Activated naive CD4-positive, alpha-beta T cell treated with anti-CD3 and anti-CD28 coated beads, Interleukin-2, amount 50 U/mL, for 16 hours (primary cell): ENCODE data around the gene HDAC4.

Source experiments
- DNase-seq: peaks from one replicate; pipeline ENCODE4 v3.0.0-alpha.2; 2020

The HDAC4 gene

DNA sequence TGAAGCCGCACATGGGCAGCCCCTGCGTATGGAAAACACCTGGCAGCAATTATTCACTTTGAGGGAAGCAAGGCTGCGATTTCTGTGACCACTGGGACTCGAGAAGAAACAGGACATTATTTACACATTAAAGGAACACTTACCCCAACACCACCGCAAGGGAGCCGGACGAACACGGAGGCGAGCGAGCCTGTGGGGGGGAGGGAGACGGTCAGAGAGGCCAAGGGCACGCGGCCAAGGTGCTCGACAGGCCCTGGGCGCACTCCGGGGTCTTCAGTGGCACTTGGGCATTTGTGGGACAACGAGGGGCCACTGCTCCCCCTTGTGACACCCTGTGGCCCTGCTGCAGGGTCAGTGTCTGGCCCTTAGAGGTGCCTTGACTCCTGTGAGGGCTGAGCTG lies 306.0 kb downstream of the HDAC4 start:
- no peak for DNase-seq

DNA sequence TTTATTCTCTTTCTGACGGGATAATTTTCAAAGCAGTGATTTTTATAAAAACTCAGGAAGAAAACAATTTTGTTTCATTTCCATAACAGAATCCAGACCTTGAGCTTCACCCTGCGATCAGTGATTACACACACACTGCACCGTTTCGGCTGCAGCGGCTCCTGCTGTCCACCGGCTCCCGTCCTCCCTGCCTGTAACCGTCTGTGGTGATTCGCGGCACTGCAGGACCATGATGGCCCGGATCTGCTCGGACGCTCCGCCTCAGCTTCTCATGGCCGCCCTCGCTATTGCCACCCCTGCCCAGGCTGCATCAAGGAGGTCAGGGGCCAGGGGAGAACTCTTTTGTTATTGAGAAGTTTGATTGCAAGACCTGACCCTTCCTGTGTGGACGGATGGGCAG lies 306.9 kb downstream of the HDAC4 start:
- DNase-seq: no peak

DNA sequence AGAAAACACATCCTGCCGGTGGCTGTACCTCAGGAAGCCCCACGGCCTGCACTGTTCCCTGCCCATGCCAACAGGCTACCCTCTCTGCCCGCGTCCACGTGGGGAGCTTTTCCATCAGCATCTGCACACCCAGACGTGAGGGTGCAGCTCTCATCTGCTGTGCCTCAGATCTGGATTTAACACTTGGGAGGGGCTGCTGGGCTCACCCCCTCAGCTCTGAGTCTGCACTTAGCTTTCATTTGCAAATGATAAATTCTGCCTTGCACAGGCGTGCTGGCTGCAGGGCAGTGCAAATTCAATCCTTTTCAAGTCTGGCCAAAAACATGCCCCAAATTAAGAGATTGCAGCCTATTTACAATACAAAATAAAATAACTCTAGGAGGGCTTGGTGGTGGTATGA lies 307.3 kb downstream of the HDAC4 start:
- DNase-seq: no peak

DNA sequence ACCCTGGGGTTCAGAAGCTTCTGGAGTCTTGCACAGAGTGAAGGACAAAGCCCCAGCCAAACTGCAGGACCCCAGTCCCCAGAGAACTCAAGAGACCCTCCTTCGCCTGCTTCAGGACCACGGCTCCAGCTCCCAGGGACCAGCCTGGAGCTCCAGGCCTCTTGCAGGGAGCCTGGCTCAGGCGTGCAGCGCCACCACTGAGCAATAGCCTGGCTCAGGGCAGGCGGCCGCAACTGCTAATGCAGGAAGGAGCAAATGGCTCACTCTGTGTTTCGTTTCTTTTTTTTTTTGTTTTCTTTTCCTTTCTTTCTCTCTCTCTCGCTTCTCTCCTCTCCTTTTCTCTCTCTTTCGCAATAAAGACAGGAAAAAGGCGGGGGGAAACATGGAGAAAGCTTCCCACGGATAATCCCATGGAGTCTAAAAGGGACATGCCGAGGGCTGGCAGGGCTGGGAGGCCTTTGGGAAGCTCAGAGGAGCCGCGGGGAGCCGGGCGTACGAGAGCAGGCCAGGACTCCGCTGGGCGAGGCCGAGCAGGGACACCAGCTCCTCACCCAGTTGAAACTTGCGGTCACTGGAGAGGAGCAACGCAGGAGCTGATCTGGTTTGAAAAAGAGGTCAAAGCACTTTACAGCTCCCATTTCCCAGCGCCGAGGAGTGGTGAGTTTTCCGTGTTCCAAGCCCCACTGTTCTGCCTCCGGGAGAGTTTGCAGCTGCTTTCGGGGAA lies 308.1 kb downstream of the HDAC4 start:
- DNase-seq: no peak

DNA sequence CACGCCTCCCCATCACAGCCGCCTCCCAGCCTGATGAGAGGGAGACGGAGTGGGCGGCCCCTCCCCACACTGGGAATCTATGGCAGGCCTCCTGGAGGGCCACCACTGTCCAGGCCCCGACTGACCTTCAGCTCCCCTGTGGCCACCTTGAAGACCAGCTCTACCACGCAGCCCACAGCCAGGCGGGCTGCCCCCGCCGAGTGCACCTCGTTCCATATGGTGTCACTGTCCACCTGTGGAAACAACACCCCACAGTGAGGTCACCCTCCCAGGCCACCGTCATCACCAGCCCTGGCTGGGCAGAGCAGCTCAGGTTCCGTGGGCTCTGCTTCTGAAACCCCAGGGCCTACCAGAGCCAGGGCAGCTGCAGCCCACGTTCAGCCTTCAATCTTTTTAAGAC lies 310.9 kb downstream of the HDAC4 start:
- DNase-seq: no peak

DNA sequence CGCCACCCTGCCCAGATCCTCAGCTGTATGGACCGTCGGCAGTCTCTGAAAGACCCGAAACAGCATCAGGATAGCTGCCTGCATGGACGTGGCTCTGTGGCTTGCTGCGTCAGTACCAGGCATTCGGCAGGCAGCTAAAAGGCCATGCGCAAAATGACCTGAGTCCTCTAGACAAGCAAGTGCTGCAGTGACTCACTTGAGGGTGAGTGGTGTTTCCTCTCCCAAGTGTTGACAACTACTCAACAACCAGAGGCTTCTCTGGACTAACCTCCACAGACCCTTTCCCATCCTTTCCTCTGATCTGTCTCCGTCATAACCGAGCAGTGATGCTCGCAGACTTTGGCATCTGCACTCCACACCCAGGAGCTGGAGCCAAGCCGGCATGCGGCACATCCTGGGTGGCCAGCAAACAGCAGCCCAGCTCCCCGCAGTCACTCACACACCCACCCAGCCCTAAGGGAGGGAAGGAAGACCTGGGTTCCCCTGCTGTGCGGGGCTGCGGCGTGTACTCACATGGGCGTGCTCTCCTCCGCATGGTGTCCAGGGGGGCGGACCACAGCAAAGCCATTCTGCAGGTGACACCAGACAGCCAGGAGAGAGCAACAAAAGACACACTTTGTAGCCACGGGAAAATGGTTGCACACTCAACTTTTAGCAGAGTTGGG lies 313.6 kb downstream of the HDAC4 start:
- no peak for DNase-seq

DNA sequence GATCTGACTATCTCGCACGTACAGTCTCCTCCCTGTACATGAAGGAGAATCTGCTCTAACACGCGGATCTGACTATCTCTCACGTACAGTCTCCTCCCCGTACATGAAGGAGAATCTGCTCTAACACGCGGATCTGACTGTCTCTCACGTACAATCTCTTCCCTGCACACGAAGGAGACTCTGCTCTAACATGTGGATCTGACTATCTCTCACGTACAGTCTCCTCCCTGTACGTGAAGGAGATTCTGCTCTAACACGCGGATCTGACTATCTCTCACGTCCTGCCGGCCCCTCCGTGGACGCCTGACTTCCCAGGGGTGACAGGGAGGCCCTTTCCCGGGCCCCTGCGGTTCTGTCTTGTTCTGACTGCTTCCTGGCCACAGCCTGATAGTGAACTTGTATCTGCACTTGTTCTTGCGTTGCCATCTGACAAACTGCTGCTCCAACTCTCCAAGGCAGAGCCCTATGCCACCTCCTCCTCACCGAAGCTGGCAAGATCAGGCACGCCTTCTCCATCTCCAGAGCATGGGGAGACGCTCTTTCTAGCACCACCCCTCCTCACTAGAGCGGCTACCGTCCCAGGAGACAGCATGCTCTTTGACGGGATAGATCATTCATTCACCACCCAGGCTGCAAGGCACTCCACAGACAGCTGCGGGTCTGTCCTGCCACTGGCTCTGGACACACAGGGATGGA lies 314.3 kb downstream of the HDAC4 start:
- DNase-seq: no peak

DNA sequence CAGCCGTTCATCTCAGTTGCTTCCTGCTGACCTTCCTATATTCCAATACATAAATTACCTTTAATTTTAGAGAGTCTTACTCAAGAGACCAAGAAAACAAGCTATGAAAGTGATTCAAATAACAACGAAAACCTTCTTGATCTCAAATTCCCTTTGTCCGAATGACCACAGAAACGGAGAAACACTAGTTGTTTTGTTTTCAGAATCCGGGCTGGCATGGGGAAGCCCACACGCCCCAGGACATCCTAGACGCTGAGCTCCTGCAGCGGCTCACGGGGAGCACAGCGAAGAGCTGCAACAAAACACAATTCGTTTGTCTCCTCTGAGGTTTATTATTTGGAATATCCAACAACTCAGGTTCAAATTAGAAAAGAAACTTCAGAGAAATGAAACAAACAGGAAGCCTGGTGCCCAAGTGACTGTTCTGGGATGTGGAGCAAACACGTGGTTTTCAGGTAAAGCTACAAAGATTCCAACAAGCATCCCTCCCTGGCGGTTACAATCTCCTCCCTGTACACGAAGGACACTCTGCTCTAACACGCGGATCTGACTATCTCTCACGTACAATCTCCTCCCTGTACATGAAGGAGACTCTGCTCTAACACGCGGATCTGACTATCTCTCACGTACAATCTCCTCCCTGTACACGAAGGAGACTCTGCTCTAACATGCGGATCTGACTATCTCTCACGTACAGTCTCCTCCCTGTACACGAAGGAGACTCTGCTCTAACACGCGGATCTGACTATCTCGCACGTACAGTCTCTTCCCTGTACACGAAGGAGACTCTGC lies 315.4 kb downstream of the HDAC4 start:
- no peak for DNase-seq

DNA sequence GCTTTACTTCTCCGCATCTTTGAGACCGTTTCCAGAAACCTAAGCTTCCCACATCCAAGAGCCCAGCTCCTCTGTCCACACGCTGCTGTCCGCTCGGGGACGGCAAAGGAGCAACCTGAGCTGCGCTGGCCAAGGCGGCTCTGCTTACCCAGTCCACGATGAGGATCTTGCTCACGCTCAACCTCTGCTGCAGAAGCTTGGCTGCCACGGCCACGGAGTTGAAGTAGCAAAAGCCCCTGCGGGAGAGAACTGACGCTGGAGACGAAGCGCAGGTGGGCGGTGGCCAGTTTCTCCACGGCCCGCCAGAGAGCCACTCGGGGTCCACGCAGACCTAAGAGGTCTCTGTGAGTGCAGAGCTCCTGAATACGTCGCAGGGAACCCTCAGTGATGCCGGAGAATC lies 316.8 kb downstream of the HDAC4 start:
- no peak for DNase-seq

DNA sequence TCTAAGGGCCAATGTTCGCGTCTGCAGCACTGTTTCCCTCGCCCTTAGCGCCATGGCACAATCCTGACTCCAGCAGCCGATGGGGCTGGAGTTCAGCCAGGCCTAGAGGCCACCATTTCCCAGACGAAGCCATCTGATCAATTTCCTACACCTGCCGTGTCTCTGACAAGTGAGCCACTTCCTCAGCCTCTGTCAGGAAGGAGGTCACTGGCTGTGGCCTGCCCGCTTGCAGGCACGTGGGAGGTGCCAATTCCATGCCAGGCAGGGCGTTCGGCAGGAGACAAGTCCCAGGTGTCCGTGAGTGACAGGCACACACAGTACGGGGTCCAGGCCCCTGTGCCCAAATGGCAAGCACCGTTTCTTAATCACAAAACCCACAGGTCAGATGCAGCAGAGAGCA lies 318.4 kb downstream of the HDAC4 start:
- no peak for DNase-seq

DNA sequence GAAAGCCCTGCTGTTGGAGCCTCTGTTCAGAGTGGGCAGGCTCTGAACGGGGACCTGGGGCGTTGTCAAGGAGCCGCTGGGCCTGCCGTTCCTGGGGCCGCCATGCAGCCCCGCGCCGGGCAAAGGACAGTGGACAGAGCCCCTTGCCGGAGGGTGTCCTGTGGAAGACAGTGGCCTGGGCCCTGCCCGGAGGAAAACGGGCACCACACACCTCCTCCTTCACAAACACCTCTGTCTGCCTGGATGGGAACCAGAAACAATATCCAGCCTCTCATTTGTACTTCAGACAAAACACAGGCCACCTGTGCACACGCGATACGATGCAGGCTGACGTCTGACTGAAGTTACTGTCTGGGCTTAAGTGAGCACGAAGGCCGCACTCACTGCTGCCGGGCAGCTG lies 319.2 kb downstream of the HDAC4 start:
- no peak for DNase-seq

DNA sequence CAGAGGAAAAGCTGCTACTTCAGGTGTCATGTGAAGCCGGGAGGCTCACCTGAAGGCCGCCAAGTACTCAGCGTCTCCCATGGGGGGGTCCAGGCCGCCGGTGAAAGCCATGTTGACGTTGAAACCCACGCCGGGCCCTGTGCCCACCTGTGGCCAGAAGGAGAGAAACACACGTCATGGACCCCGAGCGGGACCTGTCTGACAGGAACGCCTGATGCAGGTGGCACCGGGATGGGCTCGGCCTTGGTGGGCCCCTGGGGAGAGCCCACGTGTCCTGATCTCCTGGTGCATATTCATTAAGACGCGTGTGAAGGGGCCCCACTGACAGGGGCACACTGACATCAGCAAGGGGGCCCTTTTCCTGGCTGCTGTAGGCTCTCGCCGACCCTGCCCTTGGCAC lies 319.8 kb downstream of the HDAC4 start:
- DNase-seq: no peak

DNA sequence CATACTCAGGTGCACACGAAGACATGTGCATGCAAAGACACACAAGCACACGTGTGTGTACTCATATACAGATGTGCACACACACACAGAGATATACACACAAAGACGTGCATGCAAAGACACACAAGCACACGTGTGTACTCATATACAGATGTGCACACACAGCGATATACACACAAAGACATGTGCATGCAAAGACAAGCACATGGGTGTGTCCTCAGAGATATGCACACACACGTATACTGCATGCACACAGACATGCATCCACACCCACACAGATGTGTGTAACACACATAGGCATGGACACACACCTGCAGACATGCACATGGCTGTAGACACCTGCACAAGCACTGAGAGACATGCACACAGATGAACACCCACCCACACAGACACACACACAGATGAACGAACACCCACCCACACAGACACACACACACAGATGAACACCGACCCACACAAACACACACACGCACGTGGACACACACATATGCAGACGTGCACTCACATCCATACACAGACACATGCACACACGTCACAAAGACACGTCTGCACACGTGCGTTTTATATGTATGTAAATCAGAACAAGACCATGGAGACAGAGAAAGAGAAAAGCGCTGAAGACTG lies 321.0 kb downstream of the HDAC4 start:
- no peak for DNase-seq

DNA sequence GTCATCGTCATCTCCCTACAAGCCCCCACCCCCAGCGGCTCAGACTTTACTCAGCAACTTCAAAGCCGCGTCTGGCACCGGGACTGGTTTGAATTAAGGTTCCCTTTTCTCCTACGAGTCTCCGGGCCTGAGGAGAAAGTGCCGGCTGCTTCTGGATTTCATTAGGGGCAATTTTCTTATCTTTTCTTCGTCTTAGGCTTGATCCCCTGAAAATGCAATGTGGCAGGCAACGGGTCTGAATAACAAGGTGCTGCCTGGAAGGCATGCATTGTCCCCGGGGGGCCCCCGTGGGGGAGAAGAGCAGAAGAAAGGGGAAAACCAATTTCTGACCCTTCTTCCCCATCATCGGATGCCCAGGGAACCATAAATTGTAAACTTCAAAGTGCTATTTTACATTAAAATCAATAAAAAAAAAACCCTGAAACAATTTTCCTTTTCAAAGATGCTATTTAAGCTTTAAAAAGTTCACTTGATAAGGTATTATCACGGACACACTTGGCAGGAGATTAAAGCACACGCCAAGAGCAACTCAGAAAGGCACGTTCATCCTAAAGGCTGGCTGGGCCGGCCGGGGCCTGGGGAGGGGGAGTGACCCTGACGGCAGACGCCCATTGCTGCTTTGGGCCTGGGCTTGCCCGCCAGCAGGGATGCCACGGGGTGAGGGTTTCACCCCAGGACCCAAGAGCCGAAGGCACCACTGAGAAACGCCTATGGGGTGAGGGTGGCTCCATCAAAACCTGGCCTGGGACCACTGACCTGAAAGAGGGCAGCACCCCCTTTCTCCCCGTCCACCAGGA lies 322.5 kb downstream of the HDAC4 start:
- no peak for DNase-seq

DNA sequence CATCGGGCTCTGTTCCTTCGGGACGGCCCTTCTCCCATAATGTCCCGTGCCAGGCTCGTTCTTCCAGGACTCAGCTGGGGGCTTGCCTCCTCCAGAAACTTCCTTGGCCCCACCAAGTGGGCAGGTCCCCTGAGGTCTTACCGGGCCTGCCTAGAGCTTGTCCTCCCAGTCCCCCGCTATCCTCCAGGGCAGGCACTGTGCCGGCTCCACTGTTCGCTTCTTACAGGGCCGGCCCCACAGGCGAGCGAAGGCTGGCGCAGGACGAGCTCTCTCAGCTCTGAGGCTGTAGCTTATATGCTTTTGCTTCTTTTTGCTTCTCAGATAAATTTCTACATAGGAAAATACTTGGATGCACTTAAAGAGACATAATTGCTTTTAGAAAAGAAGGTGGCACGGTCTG lies 323.6 kb downstream of the HDAC4 start:
- no peak for DNase-seq

DNA sequence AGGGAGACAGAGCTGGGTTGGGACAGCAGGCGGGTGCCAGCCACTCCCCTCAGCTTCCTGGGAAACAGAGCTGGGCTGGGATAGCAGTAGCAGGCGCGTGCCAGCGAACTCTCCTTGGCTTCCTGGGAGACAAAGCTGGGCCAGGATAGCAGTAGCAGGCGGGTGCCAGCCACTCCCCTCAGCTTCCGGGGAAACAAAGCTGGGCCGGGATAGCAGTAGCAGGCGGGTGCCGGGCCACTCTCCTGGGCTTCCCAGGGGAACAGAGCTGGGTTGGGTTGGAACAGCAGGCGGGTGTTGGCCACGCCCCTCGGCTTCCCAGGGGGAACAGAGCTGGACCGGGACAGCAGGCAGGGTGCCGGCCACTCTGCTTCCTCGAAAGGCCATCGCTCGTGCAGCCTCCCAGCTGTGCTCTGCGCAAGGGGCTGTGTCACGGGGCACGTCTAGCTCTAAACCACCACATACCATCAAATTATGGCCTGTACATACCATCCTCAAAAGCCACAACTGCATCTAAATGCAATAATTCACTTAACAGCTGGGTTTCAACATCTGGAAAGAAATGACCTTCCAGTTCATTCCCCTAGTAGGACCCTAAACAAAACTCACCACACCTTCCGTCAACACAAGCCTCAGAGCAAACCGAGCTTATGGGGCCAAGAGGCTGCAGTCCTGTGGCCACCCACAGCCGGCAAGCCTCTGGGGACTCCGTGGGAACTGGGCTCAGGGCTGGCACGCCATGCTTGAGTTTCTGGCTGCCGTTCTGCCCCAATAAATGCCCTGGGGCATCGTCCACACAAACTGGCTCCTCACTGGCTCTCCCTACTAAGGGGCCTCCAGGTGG lies 324.7 kb downstream of the HDAC4 start:
- DNase-seq: no peak

DNA sequence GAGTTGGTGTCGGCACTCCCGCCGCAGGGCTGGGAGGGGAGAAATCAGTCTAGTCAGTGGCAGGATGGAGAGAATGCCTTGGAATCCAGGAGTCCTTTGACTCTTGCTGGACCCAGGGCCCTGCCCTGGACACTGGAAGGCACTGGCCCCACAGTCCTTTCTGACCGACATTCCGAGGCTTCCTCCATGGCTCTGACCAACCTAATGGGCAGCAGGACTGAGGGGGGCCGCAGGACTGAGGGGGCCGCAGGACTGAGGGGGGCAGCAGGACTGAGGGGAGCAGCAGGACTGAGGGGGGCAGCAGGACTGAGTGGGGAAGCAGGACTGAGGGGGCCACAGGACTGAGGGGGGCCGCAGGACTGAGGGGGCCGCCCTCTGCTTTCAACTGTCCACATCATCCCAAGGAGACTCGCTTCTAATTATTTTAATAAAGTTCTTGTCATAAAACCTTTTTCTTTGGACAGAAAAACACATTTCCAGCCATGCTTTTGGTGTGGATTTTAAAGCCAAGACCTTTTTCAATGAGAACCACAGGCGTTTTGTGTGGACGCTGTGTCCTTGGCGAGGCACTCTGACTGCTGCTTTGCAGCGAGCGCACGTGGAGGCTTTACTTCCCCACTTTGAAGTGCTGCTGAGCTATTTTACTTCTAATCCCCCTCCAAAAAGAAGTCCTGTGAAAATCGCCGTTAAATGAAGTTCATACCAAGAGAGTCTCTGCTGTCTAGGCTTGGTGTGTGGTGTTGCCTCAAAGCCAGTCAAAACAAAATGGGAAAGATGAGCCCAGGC lies 326.9 kb downstream of the HDAC4 start:
- no peak for DNase-seq

DNA sequence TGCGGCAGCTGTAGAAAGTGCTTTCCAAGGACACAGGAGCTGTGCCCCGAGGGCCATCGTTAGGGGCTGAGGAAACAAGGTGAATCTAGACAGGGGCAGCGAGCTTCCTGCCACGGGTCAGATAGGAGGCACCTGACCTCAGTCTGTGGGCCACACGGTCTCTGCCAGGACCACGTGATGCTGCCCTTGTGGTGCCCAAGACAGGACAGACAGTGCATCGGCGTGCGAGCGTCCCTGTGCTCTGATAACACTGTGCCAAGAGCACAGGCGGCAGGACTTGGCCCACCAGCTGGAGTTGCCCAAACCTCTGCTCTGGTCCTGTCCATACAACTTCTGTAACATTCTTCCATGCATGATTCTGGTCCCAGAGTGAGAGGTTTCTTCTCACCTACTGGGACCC lies 327.6 kb downstream of the HDAC4 start:
- DNase-seq: no peak

DNA sequence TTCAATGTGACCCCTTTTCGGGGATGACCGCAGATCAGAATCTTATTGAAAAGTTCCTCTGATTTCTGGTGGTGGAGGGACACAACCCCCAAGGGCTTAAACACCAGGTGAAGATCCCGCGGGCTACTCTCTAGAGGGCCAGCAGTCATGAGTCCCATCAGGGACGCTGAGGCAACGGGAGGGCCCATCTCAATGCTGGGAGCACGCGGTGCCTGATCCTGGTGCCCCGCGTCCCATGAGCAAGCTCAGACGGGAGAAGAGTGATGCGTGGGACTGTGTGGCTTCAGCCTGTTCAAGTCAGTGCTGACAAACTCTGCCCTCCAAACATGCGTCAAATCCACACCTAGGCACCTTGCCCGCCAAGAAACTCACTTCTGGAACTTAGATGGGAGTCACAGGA lies 328.0 kb downstream of the HDAC4 start:
- DNase-seq: no peak

DNA sequence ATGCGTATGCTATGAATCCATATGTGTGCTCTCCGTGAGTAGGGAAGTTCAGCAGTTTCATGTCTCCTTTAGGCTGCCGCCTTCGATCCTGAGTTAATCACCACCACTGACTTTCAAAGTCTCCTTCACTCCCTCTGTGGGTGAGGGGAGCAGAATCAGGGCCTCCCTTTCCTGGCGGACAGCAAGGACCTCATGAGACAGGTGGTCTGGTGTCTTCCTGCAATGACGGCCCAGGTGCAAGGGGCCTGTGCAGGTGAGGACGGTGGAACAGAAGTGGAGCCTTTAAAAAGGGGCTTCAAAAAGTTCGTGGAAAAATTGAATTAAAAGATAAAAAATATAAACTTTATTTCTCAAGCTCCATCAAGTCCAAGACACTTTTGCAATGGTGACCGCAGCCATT lies 330.4 kb downstream of the HDAC4 start:
- DNase-seq: no peak
